Measurements from ENCODE around the gene PCDH9. TPM values are rescaled to one million over a fixed set of nuclear protein-coding genes. Genes with fewer than 3 reads are reported as not detected.

PCDH9 gene
- total and polyA plus RNA-seq, 4 experiments from 2014 or later: 0.08 to 0.18 (median 0.14) TPM

DNA sequence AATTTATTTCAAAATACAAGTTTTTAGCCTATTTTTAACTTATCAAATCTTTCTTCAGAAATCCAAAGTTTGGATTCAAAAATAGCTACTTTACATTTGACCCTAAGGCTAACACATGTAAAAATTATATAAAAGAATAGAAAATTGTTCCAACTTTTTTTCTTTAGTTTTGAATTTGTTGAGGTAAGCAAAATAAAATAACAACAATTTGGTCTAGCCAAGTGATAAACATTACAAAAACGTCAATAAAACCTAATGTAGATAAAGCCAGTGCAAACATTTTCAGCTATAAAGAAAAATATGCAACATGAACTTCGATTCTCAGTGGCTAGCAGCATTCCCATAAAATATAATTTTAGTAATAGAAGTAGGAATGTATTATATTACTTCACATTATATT is 400.3 kb downstream of the PCDH9 start:
- POLR2A ChIA-PET (ENCODE audit: partially characterized antibody): no interaction called here
- CTCF ChIA-PET (ENCODE audit: partially characterized antibody): no interaction called here
- no peaks in the 10 kb centered on the region for H3K36me3 ChIP-seq (ENCODE audit: insufficient read depth, low read length)
- no peak overlapping the region for H3K4me3 ChIP-seq (ENCODE audit: low read length in 2 of 2)
- Mint-ChIP-seq H3K27ac (no peak overlapping the region), H3K27me3 (no peaks in the 10 kb centered on the region), H3K4me1 (no peaks in the 10 kb centered on the region), H3K9me3 (peaks cover 0 to 9% (median 2%) of the 10 kb centered on the region in 8 donors), H3K36me3 (no peaks in the 10 kb centered on the region), H3K4me3 (no peak overlapping the region)
- no peak overlapping the region for H3K27ac ChIP-seq (ENCODE audit: low read depth, low read length)
- no peak for DNase-seq
- H3K27me3 ChIP-seq (ENCODE audit: insufficient read depth, low read length): no peaks in the 10 kb centered on the region
- intact Hi-C loops (cut with micrococcal nuclease): no loop called here
- H3K9me3 ChIP-seq (ENCODE audit: control insufficient read depth in 1 of 2, low read length in 2 of 2): no peaks in the 10 kb centered on the region
- H3K4me1 ChIP-seq (ENCODE audit: insufficient read depth, low read length): no peaks in the 10 kb centered on the region

DNA sequence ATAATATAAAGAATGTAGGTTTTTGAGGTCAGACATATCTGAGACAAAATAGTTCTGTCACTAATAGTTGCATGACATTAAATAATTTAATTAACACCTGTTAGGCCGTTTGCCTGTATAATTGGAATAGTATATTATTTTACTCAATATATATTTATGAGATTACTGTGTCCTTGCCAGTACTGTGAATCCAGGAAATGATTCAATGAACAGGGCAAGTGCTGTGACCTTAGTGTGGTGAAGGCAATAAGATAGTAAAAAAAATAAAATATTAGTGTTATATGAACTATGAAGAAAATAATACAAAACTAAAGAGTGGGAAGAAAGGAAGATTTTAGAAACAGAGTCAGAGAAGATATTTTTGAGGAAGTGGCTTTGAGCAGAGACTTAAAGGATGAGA is 403.7 kb downstream of the PCDH9 start:
- ChIA-PET CTCF (ENCODE audit: partially characterized antibody) (no interaction called here), POLR2A (ENCODE audit: partially characterized antibody) (no interaction called here)
- Mint-ChIP-seq H3K27me3 (no peaks in the 10 kb centered on the region), H3K4me3 (no peak overlapping the region), H3K27ac (no peak overlapping the region), H3K36me3 (no peaks in the 10 kb centered on the region), H3K4me1 (no peaks in the 10 kb centered on the region), H3K9me3 (peaks cover 0 to 9% (median 0%) of the 10 kb centered on the region in 8 donors)
- DNase-seq: no peak
- intact Hi-C loops (cut with micrococcal nuclease): no loop called here
- Histone ChIP-seq H3K9me3 (ENCODE audit: control insufficient read depth in 1 of 2, low read length in 2 of 2) (no peaks in the 10 kb centered on the region), H3K27ac (ENCODE audit: low read depth, low read length) (no peak overlapping the region), H3K4me1 (ENCODE audit: insufficient read depth, low read length) (no peaks in the 10 kb centered on the region), H3K4me3 (ENCODE audit: low read length in 2 of 2) (no peak overlapping the region), H3K27me3 (ENCODE audit: insufficient read depth, low read length) (no peaks in the 10 kb centered on the region), H3K36me3 (ENCODE audit: insufficient read depth, low read length) (no peaks in the 10 kb centered on the region)

DNA sequence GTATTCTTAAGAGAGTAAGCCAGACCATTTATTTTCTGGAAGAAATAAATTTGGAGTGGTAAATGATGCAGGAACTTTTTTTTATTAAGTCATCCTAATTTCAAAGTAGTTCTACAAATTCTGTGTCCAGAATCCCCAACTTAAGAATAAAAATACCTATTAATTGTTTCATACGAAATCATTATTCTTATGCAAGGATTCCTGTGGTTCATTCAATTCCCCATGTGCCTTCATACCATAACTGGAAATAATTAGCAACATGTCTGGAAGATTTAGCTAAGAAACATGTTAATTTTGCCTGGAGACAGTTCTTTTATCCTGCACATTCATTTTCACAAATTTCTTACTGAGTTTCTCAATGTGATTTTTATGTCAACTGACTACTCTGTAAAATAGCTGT is 408.6 kb downstream of the PCDH9 start:
- Histone ChIP-seq H3K9me3 (ENCODE audit: control insufficient read depth in 1 of 2, low read length in 2 of 2) (no peaks in the 10 kb centered on the region), H3K27ac (ENCODE audit: low read depth, low read length) (no peak overlapping the region), H3K4me1 (ENCODE audit: insufficient read depth, low read length) (no peaks in the 10 kb centered on the region), H3K36me3 (ENCODE audit: insufficient read depth, low read length) (no peaks in the 10 kb centered on the region), H3K4me3 (ENCODE audit: low read length in 2 of 2) (no peak overlapping the region), H3K27me3 (ENCODE audit: insufficient read depth, low read length) (no peaks in the 10 kb centered on the region)
- Mint-ChIP-seq H3K36me3 (no peaks in the 10 kb centered on the region), H3K9me3 (peaks cover 0 to 5% (median under 1%) of the 10 kb centered on the region in 8 donors), H3K27me3 (no peaks in the 10 kb centered on the region), H3K4me1 (no peaks in the 10 kb centered on the region), H3K4me3 (no peak overlapping the region), H3K27ac (no peak overlapping the region)
- ChIA-PET CTCF (ENCODE audit: partially characterized antibody) (no interaction called here), POLR2A (ENCODE audit: partially characterized antibody) (no interaction called here)
- no peak for DNase-seq
- intact Hi-C loops (cut with micrococcal nuclease): no loop called here

DNA sequence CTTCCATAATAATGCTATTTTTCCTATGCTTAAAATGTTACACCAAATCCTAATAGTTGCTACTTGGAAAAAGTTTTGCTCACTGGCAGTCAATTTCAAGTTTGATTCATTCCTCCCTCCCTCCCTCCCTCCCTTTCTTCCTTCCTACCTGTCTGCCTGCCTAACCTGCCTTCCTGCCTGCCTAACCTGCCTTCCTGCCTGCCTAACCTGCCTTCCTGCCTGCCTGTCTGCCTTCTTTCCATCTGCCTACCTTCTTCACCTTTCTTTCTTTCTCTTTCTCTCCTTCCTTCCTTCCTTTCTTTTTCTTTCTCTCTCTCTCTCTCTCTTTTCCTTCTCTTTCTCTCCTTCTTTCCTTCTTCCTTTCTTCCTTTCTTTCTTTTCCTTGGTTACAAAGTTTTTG is 418.7 kb downstream of the PCDH9 start:
- H3K27ac Mint-ChIP-seq: no peak overlapping the region
- no peaks in the 10 kb centered on the region for H3K4me1 Mint-ChIP-seq
- ChIA-PET CTCF (ENCODE audit: partially characterized antibody) (no interaction called here), POLR2A (ENCODE audit: partially characterized antibody) (no interaction called here)
- intact Hi-C loops (cut with micrococcal nuclease): no loop called here
- H3K27me3 Mint-ChIP-seq: no peaks in the 10 kb centered on the region
- Histone ChIP-seq H3K4me3 (ENCODE audit: low read length in 2 of 2) (no peak overlapping the region), H3K27me3 (ENCODE audit: insufficient read depth, low read length) (no peaks in the 10 kb centered on the region), H3K9me3 (ENCODE audit: control insufficient read depth in 1 of 2, low read length in 2 of 2) (no peaks in the 10 kb centered on the region), H3K4me1 (ENCODE audit: insufficient read depth, low read length) (no peaks in the 10 kb centered on the region), H3K36me3 (ENCODE audit: insufficient read depth, low read length) (no peaks in the 10 kb centered on the region), H3K27ac (ENCODE audit: low read depth, low read length) (no peak overlapping the region)
- H3K9me3 Mint-ChIP-seq: peaks cover 0 to 14% (median 4%) of the 10 kb centered on the region in 8 donors
- H3K36me3 Mint-ChIP-seq: no peaks in the 10 kb centered on the region
- H3K4me3 Mint-ChIP-seq: no peak overlapping the region
- no peak for DNase-seq

DNA sequence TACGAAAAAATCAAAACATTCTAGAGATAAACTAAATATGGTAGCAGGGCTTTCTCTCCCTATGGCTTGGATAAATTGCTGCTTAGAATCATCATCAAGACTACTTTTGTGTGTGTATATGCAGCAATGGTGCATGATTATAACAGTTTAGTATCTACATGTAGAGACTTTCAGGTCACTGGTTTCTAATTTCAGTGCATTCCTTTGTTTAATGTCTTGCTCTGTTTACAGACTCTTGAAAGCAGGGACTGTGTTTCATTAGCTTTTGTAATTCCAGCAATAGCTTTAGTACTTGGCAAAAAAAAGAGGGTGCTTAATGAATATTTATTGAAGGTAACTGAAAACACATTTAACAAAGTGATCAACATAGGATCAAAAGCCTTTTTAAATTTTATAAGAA is 420.7 kb downstream of the PCDH9 start:
- ChIA-PET CTCF (ENCODE audit: partially characterized antibody) (no interaction called here), POLR2A (ENCODE audit: partially characterized antibody) (no interaction called here)
- Histone ChIP-seq H3K4me3 (ENCODE audit: low read length in 2 of 2) (no peak overlapping the region), H3K4me1 (ENCODE audit: insufficient read depth, low read length) (no peaks in the 10 kb centered on the region), H3K9me3 (ENCODE audit: control insufficient read depth in 1 of 2, low read length in 2 of 2) (no peaks in the 10 kb centered on the region), H3K27me3 (ENCODE audit: insufficient read depth, low read length) (no peaks in the 10 kb centered on the region), H3K36me3 (ENCODE audit: insufficient read depth, low read length) (no peaks in the 10 kb centered on the region), H3K27ac (ENCODE audit: low read depth, low read length) (no peak overlapping the region)
- Mint-ChIP-seq H3K36me3 (no peaks in the 10 kb centered on the region), H3K4me3 (no peak overlapping the region), H3K4me1 (no peaks in the 10 kb centered on the region), H3K27me3 (no peaks in the 10 kb centered on the region), H3K27ac (no peak overlapping the region), H3K9me3 (peaks cover 0 to 13% (median 5%) of the 10 kb centered on the region in 8 donors)
- intact Hi-C loops (cut with micrococcal nuclease): no loop called here
- no peak for DNase-seq

DNA sequence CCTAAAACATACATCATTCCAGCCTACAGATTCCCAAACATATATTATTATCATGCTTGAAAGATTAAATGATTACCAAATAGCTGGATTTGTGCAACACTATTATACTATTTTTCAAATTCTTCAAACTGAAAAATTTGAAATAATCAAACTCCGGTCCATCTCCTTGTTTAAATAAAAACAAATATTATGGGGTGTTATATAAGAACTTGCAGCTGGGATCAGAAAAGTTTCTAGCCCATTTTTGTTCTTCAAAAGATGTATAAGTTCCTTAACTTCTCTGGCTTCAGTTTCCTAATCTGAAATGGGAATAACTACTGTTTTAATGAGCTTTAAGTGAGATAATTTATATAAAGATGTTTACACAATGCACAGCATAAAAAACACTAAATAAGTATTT is 422.9 kb downstream of the PCDH9 start:
- no peak for DNase-seq
- ChIA-PET POLR2A (ENCODE audit: partially characterized antibody) (no interaction called here), CTCF (ENCODE audit: partially characterized antibody) (no interaction called here)
- Mint-ChIP-seq H3K4me1 (no peaks in the 10 kb centered on the region), H3K36me3 (no peaks in the 10 kb centered on the region), H3K27me3 (no peaks in the 10 kb centered on the region), H3K4me3 (no peak overlapping the region), H3K27ac (no peak overlapping the region), H3K9me3 (peaks cover 0 to 10% (median 4%) of the 10 kb centered on the region in 8 donors)
- intact Hi-C loops (cut with micrococcal nuclease): no loop called here
- H3K36me3 ChIP-seq (ENCODE audit: insufficient read depth, low read length): no peaks in the 10 kb centered on the region
- no peaks in the 10 kb centered on the region for H3K27me3 ChIP-seq (ENCODE audit: insufficient read depth, low read length)
- H3K9me3 ChIP-seq (ENCODE audit: control insufficient read depth in 1 of 2, low read length in 2 of 2): no peaks in the 10 kb centered on the region
- H3K4me1 ChIP-seq (ENCODE audit: insufficient read depth, low read length): no peaks in the 10 kb centered on the region
- no peak overlapping the region for H3K4me3 ChIP-seq (ENCODE audit: low read length in 2 of 2)
- no peak overlapping the region for H3K27ac ChIP-seq (ENCODE audit: low read depth, low read length)

DNA sequence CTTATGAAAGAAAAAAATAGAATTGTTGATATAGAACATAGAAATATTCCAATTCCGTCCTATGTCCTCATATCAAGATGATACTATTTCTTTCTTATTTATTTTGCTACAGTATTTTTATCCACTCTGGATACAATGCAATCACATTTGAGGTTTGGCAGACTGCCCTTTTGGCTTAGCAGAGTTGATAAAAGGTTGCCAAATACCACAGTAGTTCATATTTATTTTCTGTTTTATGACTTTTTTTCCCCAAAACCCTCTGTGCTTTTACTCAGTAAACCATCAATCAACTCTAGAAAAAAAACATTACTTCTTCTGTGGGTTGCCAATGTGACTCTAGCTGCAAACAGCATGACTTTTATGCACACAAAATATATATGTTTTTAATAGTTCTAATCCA is 424.5 kb downstream of the PCDH9 start:
- no peak overlapping the region for H3K27ac Mint-ChIP-seq
- Histone ChIP-seq H3K4me3 (ENCODE audit: low read length in 2 of 2) (no peak overlapping the region), H3K36me3 (ENCODE audit: insufficient read depth, low read length) (no peaks in the 10 kb centered on the region), H3K4me1 (ENCODE audit: insufficient read depth, low read length) (no peaks in the 10 kb centered on the region), H3K9me3 (ENCODE audit: control insufficient read depth in 1 of 2, low read length in 2 of 2) (no peaks in the 10 kb centered on the region), H3K27ac (ENCODE audit: low read depth, low read length) (no peak overlapping the region), H3K27me3 (ENCODE audit: insufficient read depth, low read length) (no peaks in the 10 kb centered on the region)
- H3K9me3 Mint-ChIP-seq: peaks cover 0 to 7% (median 3%) of the 10 kb centered on the region in 8 donors
- H3K36me3 Mint-ChIP-seq: no peaks in the 10 kb centered on the region
- no peaks in the 10 kb centered on the region for H3K4me1 Mint-ChIP-seq
- POLR2A ChIA-PET (ENCODE audit: partially characterized antibody): no interaction called here
- intact Hi-C loops (cut with micrococcal nuclease): no loop called here
- DNase-seq: no peak
- H3K4me3 Mint-ChIP-seq: no peak overlapping the region
- CTCF ChIA-PET (ENCODE audit: partially characterized antibody): no interaction called here
- H3K27me3 Mint-ChIP-seq: no peaks in the 10 kb centered on the region

DNA sequence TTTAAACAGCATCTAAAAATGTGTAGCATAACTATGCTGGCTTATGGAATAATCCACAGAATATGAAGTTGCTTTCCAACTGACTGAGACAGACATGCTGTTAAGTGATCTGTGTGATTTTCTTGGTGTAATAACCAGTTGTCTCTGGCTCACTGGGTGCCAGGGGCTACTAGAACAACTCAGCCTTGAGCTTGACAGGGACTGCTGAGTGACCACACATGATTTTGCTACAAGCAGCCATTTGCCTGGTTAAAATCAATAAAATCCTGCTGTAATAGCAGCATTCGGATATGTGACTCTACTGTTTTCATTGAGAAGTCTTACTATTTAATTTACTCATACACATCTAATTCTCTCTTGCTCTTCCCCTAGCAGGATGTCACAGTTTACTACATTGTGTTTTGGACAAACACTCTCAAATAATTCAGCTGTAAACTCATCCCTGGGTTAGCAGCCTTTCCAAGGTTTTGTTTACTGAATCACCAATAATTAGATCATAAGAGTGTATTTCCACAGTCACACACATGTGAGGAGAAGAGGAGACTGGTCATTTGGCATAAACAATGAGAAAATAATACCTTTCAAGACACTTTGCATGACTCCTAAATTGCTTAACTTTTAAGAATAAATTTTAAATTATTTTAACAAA is 426.2 kb downstream of the PCDH9 start:
- ChIA-PET POLR2A (ENCODE audit: partially characterized antibody) (no interaction called here), CTCF (ENCODE audit: partially characterized antibody) (no interaction called here)
- Histone ChIP-seq H3K27me3 (ENCODE audit: insufficient read depth, low read length) (no peaks in the 10 kb centered on the region), H3K27ac (ENCODE audit: low read depth, low read length) (no peak overlapping the region), H3K9me3 (ENCODE audit: control insufficient read depth in 1 of 2, low read length in 2 of 2) (no peaks in the 10 kb centered on the region), H3K36me3 (ENCODE audit: insufficient read depth, low read length) (no peaks in the 10 kb centered on the region), H3K4me3 (ENCODE audit: low read length in 2 of 2) (no peak overlapping the region), H3K4me1 (ENCODE audit: insufficient read depth, low read length) (no peaks in the 10 kb centered on the region)
- H3K27me3 Mint-ChIP-seq: no peaks in the 10 kb centered on the region
- peaks cover 0 to 7% (median 5%) of the 10 kb centered on the region in 8 donors for H3K9me3 Mint-ChIP-seq
- no peak overlapping the region for H3K4me3 Mint-ChIP-seq
- intact Hi-C loops (cut with micrococcal nuclease): no loop called here
- DNase-seq: no peak
- H3K4me1 Mint-ChIP-seq: no peaks in the 10 kb centered on the region
- no peak overlapping the region for H3K27ac Mint-ChIP-seq
- H3K36me3 Mint-ChIP-seq: no peaks in the 10 kb centered on the region

Measured in CD4-positive, alpha-beta memory T cell (primary cell).